Right lung (tissue), 10 donors: Measurements from ENCODE around the gene YY2. TPM values are rescaled to one million over a fixed set of nuclear protein-coding genes. Genes with fewer than 3 reads are reported as not detected.
A peak's percentile ranks its signal among the peaks of the same experiment; 100 is the strongest.
"Not testable (repeated sequence)": the region's sequence is repeated elsewhere in the genome, so short reads cannot be mapped to it uniquely, and the experiment has no call there.

Experiments
- DNase-seq, 2 donors: peaks; one replicate each; pipeline ENCODE4 v3.0.0-alpha.2; 2013
- long read RNA-seq, 8 donors: transcript quantifications; one replicate each; lab custom pipeline, GENCODE V29; 2026
- polyA plus RNA-seq, 5 donors: library from polyadenylated mRNA; unstranded; fragments of 120-200 nt; gene quantifications; one replicate each; pipeline versions ENCODE4 v1.2.1 to v1.2.3, GENCODE V29; 2013; ENCODE audit warnings: inconsistent platforms in 1 of 5, low replicate concordance in 1 of 5; ENCODE audit not compliant: insufficient read length in 5 of 5, insufficient read depth in 1 of 5

The YY2 gene
- polyA plus RNA-seq: 1 to 10 TPM; 4.1 to 5.7 (median 4.4) TPM
- long read RNA-seq, donor 1, transcript YY2-201 (1 exons, 2,741 nt): major isoform, 9 of 9 reads
- long read RNA-seq, donor 1, partial matches to known transcripts: 0 of 9 reads
- long read RNA-seq, donor 1, other reads (novel, unspliced or antisense): 0 of 9 reads
- long read RNA-seq, donor 2, partial matches to known transcripts: 0 of 4 reads
- long read RNA-seq, donor 2, other reads (novel, unspliced or antisense): 0 of 4 reads
- long read RNA-seq, donor 3, partial matches to known transcripts: 0 of 3 reads
- long read RNA-seq, donor 3, other reads (novel, unspliced or antisense): 0 of 3 reads
- long read RNA-seq, donor 4, partial matches to known transcripts: 0 of 4 reads
- long read RNA-seq, donor 4, other reads (novel, unspliced or antisense): 0 of 4 reads
- long read RNA-seq, donor 5, partial matches to known transcripts: 0 of 3 reads
- long read RNA-seq, donor 5, other reads (novel, unspliced or antisense): 0 of 3 reads
- long read RNA-seq, donor 6, partial matches to known transcripts: 0 of 4 reads
- long read RNA-seq, donor 6, other reads (novel, unspliced or antisense): 0 of 4 reads
- long read RNA-seq, donor 7, partial matches to known transcripts: 0 of 2 reads
- long read RNA-seq, donor 7, other reads (novel, unspliced or antisense): 0 of 2 reads
- long read RNA-seq, donor 8, partial matches to known transcripts: 0 of 2 reads
- long read RNA-seq, donor 8, other reads (novel, unspliced or antisense): 0 of 2 reads

DNA sequence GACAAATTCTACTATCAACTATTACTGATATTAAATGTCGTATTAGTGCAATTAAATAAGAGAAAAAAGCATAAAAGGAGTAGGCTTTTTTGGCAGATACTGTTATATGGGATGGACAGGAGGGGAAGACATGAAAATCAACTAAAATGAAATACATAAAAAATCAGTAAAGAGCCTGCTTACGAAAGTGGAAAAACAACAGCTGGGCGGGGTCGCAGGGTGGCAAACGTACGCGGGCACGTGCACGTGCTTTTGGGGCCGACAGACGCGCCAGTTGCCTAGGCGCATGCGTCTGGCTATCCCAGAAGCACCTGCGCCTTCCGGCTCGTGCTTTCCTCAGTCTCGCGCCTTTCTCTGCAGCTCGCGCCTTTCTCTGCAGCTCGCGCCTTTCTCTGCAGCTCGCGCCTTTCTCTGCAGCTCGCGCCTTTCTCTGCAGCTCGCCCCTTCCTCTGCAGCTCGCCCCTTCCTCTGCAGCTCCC lies at the start of gene YY2:
YY2 (plus strand) TSS at position 51 of the 479 bp plus-strand sequence. CDS start 498 bp downstream, outside the sequence.
- no peak for DNase-seq

DNA sequence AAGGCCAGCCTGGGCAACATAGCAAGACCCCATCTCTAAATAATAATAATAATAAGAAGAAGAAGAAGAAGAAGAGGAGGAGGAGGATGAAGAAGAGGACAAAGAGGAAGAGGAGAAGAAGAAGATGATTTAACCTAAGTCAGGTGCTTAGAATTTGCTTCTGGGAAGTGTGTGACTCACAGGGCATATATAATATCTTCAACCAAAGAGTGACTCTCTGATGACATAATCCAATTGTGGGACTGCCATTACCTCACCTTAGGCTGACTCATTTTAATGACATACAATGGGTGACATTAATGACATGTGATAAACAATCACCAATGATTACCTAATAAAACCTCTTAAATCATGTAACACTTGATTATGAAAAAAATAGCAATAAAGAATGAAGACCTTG lies 49.1 kb upstream of the YY2 start:
- DNase-seq: no peak

DNA sequence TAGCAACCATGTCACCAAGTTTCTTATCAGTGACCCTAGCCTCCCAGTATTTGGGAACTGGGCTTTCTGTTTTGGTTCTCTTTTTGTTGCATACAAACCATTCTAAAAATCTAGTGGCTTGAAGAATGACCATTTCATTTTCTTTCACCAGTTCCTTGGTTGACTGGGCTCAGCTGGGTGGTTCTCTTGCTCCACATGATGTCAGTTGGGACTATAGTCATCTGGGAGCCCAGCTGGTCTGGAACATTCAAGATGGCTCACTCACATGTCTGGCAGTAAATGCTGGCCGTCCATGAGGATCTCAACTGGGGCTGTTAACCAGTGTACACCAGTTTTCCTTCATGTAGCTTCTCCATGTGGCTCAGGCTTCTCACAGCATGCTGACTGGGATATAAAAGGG lies 44.0 kb upstream of the YY2 start:
- no peak for DNase-seq

DNA sequence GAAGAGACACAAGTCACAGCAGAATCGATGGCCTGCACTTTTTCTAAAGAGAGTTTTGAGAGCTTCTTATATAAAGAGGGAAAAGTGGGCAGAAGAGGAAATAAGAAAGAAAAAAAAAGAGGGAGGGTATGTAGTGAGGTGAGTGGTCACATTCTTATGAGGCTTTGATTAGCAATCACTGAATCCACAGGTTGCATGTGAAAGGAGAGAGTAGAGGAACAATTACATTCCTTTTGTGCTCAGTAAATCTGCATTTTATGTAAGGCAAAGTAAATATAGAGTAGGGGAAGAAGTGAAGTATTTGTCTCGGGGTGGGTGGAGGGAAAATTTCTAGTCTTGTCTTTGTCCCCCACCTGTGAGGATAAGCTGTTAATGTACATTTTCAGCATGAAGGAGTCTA lies 43.2 kb upstream of the YY2 start:
- DNase-seq: no peak

DNA sequence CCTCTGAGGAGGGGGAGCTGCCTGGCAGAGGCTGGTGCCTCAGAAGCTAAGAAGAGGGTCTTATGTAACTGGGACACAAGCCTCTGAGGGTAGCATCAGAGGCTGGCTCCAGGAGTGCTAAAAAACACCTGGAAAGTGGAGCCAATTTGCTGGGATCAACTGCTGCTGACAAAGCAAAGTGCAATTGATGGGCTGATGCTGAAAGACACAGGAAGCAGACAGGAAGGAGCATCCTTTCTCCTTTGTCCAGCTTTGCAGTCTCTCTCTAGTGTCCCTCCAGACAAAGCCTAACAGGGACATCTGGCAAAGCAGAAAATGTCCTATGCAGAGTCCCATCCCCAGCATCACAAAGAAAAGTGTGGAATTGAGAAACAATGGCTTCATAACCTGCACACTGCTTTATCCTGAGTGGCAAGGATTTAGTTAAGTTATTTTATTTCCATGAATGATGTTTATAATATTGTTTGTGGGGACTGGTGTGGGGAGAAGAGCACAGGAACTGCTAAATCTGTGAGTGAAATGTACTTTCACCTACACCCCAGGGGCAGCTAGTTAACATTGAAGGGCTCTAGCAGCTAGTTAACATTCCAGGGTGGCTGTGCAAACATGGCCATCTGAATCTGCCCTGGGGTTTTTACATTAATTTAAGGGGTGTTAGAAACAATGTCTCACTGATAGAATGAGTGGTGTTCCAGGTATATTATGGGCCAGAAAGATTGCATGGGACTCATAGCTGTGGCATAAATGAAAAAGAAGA lies 42.0 kb upstream of the YY2 start:
- no peak for DNase-seq

DNA sequence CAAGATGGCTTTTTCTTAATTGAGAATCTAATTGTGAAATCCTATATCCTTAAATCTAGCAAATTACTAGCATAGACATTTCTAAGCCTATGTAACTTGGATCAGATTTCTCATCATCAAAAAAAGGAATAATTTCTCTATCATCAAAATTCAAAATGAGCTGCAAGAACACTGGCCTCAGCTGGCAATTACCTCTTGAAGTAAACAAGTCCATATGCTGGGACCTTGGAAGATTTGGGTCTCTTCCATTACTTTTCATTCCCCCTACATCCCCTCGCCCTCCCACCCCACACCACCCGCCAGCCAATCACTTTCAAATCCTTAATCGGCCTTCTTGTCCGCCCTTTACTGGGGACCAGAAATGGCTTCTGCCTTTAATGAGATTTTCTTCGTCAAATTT lies 39.7 kb upstream of the YY2 start:
- DNase-seq: peak; percentile 71 to 81

DNA sequence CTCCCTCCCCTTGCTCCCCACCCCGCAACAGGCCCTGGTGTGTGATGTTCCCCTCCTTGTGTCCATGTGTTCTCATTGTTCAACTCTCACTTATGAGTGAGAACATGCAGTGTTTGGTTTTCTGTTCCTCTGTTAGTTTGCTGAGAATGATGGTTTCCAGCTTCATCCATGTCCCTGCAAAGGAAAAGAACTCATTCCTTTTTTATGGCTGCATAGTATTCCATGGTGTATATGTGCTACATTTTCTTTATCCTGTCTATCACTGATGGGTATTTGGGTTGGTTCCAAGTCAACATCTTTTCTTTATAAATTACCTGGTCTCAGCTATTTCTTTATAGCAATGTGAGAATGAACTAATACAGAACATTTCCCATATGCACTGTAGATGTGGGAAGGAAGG lies 35.6 kb upstream of the YY2 start:
- not testable (repeated sequence) for DNase-seq

DNA sequence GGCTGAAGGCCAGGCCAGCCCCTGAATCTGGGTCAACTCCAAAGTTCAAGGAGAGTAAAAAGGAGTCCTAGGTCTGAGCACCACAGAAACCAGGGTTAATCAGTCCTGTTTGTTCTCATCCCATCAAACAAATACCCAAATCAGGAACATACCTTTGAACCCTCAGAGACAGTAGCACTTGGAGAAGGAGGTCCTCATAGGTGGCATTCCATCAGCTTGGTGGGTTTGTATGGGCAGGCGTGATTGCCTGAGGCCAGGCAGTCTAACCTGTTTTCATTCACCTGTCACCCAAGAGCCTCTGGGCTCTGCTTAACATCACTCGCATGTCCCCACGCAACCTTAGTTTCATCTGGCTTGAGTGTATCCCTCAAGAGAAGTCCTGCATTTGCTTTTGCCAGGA lies 33.9 kb upstream of the YY2 start:
- no peak for DNase-seq

DNA sequence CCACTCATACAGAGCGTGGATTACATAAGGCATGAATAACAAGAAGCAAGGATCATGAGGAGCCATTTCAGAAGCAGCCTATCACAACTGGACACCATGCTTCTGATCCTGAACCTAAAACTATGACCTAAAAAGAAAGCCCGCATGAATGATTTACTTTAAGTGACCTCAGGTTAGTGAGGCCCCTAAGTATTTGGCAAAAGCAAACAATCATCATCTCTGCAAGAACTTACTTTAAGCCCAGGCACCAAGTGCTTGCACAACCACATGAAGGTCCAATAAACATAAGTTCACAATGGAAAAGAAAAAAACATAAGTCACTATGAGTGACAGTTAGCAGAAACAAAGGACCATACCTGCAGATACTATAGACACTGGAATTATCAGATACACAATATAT lies 24.3 kb upstream of the YY2 start:
- DNase-seq: no peak

DNA sequence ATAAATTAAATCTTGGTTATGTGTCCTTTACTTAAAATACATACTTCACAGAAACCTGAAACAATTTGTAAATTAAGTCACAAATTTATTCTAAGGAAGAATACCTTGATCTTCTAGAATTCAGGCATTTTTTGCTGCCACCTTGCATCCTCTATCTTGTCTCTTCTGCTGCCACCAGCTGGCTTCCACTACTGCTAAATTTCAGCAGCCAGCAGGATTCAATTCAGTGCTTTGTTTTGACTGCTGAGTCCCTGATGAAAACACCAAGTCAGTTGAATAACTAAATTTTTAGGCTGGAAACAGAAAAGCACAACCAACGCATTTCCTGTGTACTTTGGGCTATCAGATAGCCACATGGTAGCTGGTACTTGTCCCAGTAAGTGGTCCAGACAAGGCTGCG lies 18.7 kb upstream of the YY2 start:
- no peak for DNase-seq

DNA sequence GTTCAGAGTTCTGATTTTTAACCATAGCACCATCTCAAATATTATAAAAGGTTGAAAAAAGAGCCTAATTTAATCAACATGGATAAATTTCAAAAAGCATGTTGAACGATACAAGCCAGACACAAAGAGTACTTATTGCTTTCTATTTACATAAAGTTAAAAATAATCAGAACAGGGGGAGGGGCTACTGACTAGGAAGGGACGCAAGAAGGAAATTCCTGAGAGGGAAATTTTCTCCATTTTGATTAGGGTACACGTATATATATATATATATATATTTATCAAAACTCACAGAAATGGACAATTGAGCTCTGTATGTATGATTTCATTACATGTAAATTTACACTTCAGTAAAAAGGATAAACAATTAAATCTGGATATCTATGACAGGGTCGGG lies 16.9 kb upstream of the YY2 start:
- DNase-seq: peak in 1 of 2 donors; percentile 16

DNA sequence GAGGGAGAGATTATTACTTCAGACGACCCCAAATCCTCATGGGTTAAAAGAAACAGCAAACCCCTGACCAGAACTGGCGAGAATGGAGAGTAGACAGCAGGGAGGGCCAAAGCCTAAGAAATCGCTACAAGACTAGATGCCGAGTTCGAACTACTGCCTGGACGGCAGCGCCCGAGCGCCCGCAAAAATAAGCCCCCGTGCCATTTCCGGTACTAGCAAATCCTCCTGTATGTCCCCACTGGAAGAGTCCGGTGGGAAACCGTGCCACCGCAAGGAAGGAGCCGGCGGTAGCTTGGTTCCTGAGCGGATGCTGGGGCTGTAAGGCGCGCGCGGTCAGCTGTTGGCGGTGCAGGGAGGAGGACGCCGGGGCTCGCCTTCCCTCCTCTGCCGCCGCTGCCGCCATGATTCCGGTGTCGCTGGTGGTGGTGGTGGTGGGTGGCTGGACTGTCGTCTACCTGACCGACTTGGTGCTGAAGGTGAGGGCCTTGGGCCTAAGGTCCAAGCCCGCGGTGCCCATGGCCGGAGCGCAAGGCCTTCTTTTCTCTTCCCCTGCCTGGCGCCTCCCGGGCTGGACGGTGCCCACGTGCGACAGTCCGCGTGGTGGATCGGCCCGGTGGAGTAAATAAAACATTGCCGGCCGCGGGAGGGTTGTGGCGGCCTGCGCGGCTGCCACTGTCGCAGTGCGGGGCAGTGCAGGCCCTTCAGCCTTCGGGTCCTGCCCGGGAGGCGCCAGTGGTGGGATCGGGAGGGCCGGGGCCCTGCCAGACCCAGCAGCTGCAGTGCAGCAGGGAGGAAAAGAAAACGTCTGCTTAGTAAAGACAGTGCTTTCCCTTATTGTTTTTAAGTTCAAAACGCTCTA lies 16.2 kb upstream of the YY2 start, which contains the start of gene MBTPS2:
MBTPS2 (plus strand) TSS at position 284 of the 859 bp plus-strand sequence; CDS start at position 402, 118 bp downstream.
- DNase-seq: peak; percentile 84 to 86

DNA sequence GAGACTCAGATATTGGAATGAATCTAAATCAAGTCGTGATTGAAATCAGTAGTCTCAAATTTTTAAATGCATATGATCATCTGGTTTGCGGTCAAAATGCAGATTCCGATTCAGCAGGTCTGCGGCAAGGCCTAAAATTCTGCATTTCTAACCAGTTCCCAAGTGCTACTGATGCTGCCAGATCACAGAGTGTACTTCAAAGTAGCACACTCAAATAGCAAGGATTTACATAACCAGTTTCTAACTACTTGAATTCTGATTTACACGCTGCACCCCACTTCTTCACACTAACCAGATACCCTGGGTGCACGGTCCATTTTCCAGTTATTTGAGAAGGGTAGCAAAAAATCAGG lies 15.6 kb upstream of the YY2 start:
- no peak for DNase-seq

DNA sequence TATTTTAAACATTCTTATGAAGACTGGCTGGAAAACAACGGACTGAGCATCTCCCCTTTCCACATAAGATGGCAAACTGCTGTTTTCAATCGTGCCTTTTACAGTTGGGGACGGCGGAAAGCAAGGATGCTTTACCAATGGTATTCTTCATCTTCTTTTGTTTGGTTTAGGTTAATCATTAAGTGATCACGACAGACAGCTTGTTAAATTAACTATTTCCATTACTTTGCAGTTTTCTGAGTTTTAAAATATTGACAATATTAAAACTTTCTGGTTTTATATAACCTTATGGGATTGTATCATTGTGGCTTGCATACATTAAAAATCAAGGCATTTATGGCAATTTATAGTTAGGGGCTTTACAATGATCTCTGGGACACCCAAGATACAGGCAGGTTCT lies 12.6 kb upstream of the YY2 start:
- no peak for DNase-seq

DNA sequence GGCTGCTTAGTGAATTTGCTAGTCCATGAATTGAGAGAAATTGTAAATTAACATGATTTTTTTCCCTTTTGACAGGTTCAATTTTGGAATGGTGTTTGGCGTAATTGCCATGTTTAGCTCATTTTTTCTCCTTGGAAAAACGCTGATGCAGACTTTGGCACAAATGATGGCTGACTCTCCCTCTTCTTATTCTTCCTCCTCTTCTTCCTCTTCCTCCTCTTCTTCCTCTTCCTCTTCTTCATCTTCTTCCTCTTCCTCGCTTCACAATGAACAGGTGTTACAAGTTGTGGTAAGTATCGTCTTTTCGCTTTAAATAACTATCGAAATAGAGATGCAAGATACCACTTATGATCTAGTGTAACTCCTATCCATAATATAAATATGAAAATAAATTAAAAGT lies 10.7 kb upstream of the YY2 start:
- no peak for DNase-seq

DNA sequence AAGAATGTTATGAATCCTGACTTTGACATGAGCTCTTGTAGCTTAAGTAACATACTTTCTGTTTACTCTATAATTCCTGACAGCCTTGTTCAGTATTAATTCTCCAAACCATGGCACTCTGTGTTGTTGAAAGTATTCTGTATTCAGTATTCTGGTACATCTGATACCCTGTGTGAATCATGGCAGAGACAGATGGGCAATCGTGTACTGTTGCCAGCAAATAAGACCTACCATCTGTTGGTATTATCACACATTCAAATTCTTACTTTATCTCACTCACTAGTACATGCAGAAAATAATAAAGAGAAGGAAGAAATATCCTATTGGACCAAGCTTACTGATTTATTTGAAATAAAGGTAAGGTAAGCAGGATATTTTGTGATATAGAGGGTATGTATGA lies 8.4 kb upstream of the YY2 start:
- DNase-seq: no peak

DNA sequence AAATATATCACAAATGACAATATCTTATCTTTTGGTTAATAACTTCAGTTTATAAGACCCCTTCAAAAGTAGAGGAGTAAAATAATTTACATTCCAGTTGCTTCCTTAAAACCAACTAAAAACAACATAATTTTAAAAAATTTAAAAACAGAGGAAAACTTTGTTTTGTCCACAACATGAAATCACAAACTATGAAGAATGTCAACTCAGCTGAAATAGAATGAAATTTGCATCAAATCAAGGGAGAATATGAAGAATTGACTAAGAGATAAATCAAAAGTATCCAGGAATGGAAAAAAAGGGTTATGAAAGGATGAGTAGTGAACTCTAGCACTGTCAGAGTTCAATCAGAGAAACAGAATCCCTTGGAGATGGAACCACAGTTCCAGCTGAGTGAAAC lies 2.2 kb upstream of the YY2 start:
- no peak for DNase-seq

DNA sequence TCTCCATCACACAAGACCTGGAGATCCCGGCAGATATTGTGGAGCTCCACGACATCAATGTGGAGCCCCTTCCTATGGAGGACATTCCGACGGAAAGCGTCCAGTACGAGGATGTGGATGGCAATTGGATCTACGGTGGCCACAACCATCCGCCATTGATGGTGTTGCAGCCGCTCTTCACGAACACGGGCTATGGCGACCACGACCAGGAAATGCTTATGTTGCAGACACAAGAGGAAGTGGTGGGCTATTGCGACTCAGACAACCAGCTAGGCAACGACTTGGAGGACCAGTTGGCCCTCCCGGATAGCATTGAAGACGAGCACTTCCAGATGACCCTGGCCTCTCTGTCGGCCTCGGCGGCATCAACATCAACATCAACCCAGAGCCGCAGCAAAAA lies 717 bp downstream of the YY2 start:
- no peak for DNase-seq

DNA sequence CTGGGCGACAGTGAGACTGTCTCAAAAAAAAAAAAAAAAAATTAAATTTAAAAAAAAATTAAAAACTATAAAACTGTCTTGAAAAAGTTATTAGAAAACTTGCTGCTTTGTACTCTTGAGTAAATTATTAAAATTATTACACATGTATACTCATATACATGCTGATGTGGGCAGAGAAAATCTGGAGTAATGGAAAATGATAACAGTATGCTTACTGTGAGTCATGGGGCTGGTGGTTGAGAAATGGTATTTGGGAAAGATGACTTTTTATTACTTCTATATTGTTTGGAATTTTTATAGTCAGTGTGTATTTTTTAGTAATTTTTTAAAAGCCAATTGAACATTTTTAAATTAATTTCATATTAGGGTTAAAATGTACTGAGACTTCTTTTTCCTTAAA lies 7.5 kb downstream of the YY2 start:
- DNase-seq: no peak

DNA sequence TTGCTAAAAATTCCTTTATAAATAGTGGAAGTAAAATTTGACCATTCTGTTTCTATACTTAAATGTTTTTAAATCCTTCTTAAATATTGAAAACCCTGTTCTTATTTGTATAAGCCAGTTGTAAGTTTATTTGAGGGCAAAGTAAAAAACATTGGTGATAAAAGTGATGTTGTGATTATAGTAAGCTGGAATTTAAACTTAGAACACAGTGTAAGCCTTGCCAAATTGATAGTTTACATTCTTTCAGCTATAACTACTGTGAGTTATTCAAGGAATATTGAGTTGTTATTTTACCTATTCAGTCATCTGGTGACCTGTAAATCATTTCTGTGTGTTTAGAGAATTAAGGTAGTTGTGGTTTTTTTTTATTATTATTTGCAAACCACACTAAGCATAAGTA lies 9.6 kb downstream of the YY2 start:
- no peak for DNase-seq

DNA sequence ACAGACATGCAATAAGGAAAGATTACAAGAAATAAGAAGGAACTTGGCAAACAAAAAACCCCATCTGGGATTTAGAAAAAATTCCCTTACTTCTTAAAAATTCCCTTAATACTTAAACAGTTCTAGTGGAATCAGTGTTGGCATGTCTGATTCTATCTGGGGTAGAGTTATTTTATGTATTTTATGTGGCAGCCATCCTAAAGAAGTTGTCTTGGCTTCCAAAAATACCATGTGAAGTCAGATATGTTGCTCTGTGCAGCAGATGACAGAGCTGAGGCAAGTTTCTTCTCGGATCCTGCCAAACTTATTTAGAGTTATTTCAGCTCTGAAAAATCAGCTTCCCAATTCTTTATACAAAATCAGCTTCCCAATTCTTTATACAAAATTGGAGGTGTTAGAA lies 14.7 kb downstream of the YY2 start:
- peak; percentile 6 to 9 for DNase-seq
